Esophagus muscularis mucosa (tissue), 3 donors: ENCODE measurements around the gene RPAIN.

ENCODE experiments used
- POLR2A ChIP-seq: fragments of 450-650 bp; IDR thresholded peaks from one replicate; pipeline ENCODE4 v1.6.1; 2017; ENCODE audit warnings: antibody characterized with exemption, moderate library complexity, mild to moderate bottlenecking, low read depth
- TF ChIP-seq, protein P1 (sequence below), 3 experiments: fragments of 200-600 bp in 2 of 3; fragments of 450-650 bp in 1 of 3; sonication (generic) in 2 of 3; IDR thresholded peaks; one replicate each; pipeline ENCODE4 v1.5.1; 2017 to 2019; ENCODE audit warnings: antibody characterized with exemption in 3 of 3, mild to moderate bottlenecking in 2 of 3, moderate library complexity in 1 of 3

- TF ChIP-seq, protein P1, sequence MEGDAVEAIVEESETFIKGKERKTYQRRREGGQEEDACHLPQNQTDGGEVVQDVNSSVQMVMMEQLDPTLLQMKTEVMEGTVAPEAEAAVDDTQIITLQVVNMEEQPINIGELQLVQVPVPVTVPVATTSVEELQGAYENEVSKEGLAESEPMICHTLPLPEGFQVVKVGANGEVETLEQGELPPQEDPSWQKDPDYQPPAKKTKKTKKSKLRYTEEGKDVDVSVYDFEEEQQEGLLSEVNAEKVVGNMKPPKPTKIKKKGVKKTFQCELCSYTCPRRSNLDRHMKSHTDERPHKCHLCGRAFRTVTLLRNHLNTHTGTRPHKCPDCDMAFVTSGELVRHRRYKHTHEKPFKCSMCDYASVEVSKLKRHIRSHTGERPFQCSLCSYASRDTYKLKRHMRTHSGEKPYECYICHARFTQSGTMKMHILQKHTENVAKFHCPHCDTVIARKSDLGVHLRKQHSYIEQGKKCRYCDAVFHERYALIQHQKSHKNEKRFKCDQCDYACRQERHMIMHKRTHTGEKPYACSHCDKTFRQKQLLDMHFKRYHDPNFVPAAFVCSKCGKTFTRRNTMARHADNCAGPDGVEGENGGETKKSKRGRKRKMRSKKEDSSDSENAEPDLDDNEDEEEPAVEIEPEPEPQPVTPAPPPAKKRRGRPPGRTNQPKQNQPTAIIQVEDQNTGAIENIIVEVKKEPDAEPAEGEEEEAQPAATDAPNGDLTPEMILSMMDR (IDR thresholded peaks at IDR 0.05), result no peak
- TF ChIP-seq POLR2A, result no peak
These were observed 61.0 kb downstream of the RPAIN start for GRCh38 chr17:5480962-5481361.
